Measurements from ENCODE around the gene GZF1.

- TF ChIP-seq CTCF (IDR thresholded peaks at IDR 0.05; ENCODE audit: insufficient read depth, low read length, poor library complexity, severe bottlenecking) (no peak), EZH2phosphoT487 (conservative IDR thresholded peaks at IDR 0.05; ENCODE audit: low read length) (no peak)
These were observed 18.4 kb upstream of the GZF1 start for GRCh38 chr20:23343590-23343989.
